HepG2 (cell line): ENCODE results near the gene FAM83G. TPM values are rescaled to one million over a fixed set of nuclear protein-coding genes. Genes with fewer than 3 reads are reported as not detected.

Source experiments
- CBX5 ChIP-seq: sonication (generic); formaldehyde crosslinking; IDR thresholded peaks from 2 replicates; pipeline ENCODE4 v1.4.0; 2020; ENCODE audit warnings: missing genetic modification reagents, borderline replicate concordance
- CTCF ChIP-seq: sonication (generic); formaldehyde crosslinking; IDR thresholded peaks from 2 replicates; pipeline ENCODE4 v1.5.0; 2020; ENCODE audit warnings: mild to moderate bottlenecking, missing genetic modification reagents, moderate library complexity
- DBP ChIP-seq: sonication (generic); formaldehyde crosslinking; IDR thresholded peaks from 2 replicates; pipeline ENCODE4 v1.4.0; 2020; ENCODE audit warnings: missing genetic modification reagents; ENCODE audit errors: not compliant biosample characterization
- KDM4B ChIP-seq: sonication (generic); formaldehyde crosslinking; IDR thresholded peaks from 2 replicates; pipeline ENCODE4 v1.4.0; 2020; ENCODE audit warnings: missing genetic modification reagents
- MAFK ChIP-seq, 2 experiments: IDR thresholded peaks in 1 of 2; conservative IDR thresholded peaks in 1 of 2; 2 replicates each; pipeline ENCODE4 v1.6.1; 2011; ENCODE audit warnings: improper control_type of control experiment in 2 of 2, low read length in 2 of 2
- PBX2 ChIP-seq: IDR thresholded peaks from 2 replicates; pipeline ENCODE4 v1.6.1; 2016; ENCODE audit warnings: control low read depth
- SIN3B ChIP-seq: fragments of 150-350 bp; IDR thresholded peaks from 2 replicates; pipeline ENCODE4 v1.6.1; 2014; ENCODE audit warnings: low read length
- SYNCRIP ChIP-seq: fragments of 200-400 bp; formaldehyde crosslinking; IDR thresholded peaks from 2 replicates; pipeline ENCODE4 v1.6.1; 2018; ENCODE audit warnings: mild to moderate bottlenecking, low read depth, low read length; ENCODE audit not compliant: insufficient read depth
- THAP9 ChIP-seq: sonication (generic); formaldehyde crosslinking; IDR thresholded peaks from 2 replicates; pipeline ENCODE4; 2020; ENCODE audit warnings: missing genetic modification reagents, mild to moderate bottlenecking, borderline replicate concordance
- ZNF205 ChIP-seq: IDR thresholded peaks from 2 replicates; pipeline ENCODE4 v1.6.1; 2018; ENCODE audit warnings: missing biosample characterization, missing genetic modification reagents
- ZNF30 ChIP-seq: sonication (generic); formaldehyde crosslinking; IDR thresholded peaks from 2 replicates; pipeline ENCODE4 v1.5.0; 2020; ENCODE audit warnings: mild to moderate bottlenecking, missing genetic modification reagents
- ZNF552 ChIP-seq: sonication (generic); formaldehyde crosslinking; IDR thresholded peaks from 2 replicates; pipeline ENCODE4 v1.9.0; 2022; ENCODE audit warnings: missing genetic modification reagents, mild to moderate bottlenecking, borderline replicate concordance
- ZNF687 ChIP-seq: sonication (generic); formaldehyde crosslinking; IDR thresholded peaks from 2 replicates; pipeline ENCODE4 v1.5.1; 2020; ENCODE audit warnings: mild to moderate bottlenecking, missing genetic modification reagents, moderate library complexity
- polyA plus RNA-seq, 8 experiments: library from polyadenylated mRNA; depleted of rRNA in 3 of 8; stranded (reverse) in 7 of 8; unstranded in 1 of 8; fragments of >200 nt; fragmentation: Illumina TruSeq in 4 of 8; extraction: Trizol in 4 of 8; gene quantifications; 2 replicates each; pipeline versions ENCODE4 v1.2.1 to v1.2.3, GENCODE V29; 2011 to 2016; ENCODE audit warnings: low read depth in 4 of 8, missing spikeins in 1 of 8, mixed read lengths in 1 of 8; ENCODE audit not compliant: insufficient read depth in 1 of 8
- total RNA-seq, 5 experiments: library from RNA; depleted of rRNA; stranded (reverse); fragments of >200 nt; fragmentation: Illumina TruSeq; extraction: Trizol; gene quantifications; 2 replicates each; pipeline ENCODE4 v1.2.3, GENCODE V29; 2016; ENCODE audit warnings: low read depth in 1 of 5
- TF ChIP-seq, protein P1 (sequence below): sonication (generic); formaldehyde crosslinking; IDR thresholded peaks from 2 replicates; pipeline ENCODE4 v1.4.0; 2020; ENCODE audit warnings: mild to moderate bottlenecking, low read depth, missing genetic modification reagents

FAM83G gene
- total and polyA plus RNA-seq, 2 of the 13 experiments (the other 11 are each of a cell fraction or from before 2014, with no cell fraction given): 13.7 to 18.6 TPM

GRCh38 chr17:18981642-18982424 is 22.7 kb downstream of the FAM83G start (continued):
- TF ChIP-seq ZNF687 (CRISPR knock-in tag) (peak; percentile 99), SYNCRIP (no peak), PBX2 (no peak), THAP9 (no peak), SIN3B (no peak), KDM4B (CRISPR knock-in tag) (no peak), CTCF (CRISPR knock-in tag) (peak; percentile 5; the same call in 1 of the 2 replicates), ZNF552 (CRISPR knock-in tag) (no peak), MAFK (conservative IDR thresholded peaks at IDR 0.05 in 1 of 2, IDR thresholded peaks at IDR 0.05 in 1 of 2; ENCODE audit: low read length in 2 of 2) (peak; percentile 17 to 59; a peak in 3 of 4 replicates), ZNF30 (CRISPR knock-in tag) (no peak), DBP (CRISPR knock-in tag) (no peak), CBX5 (CRISPR knock-in tag) (no peak), ZNF205 (CRISPR knock-in tag) (peak; percentile 87)
- TF ChIP-seq, protein P1, sequence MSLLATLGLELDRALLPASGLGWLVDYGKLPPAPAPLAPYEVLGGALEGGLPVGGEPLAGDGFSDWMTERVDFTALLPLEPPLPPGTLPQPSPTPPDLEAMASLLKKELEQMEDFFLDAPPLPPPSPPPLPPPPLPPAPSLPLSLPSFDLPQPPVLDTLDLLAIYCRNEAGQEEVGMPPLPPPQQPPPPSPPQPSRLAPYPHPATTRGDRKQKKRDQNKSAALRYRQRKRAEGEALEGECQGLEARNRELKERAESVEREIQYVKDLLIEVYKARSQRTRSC (CRISPR knock-in tag): peak; percentile 87; the same call in 1 of the 2 replicates
